K562 (cell line): ENCODE data around the gene CCDC60. TPM values are rescaled to one million over a fixed set of nuclear protein-coding genes. Genes with fewer than 3 reads are reported as not detected.
A peak's percentile ranks its signal among the peaks of the same experiment; 100 is the strongest.

Experiments
- ATAC-seq: fragments of 200-7000 bp; cut with Tn5 transposase; 3 replicates; pipeline ENCODE4 v1.9.1; 2020; ENCODE audit warnings: moderate library complexity
- BruUV-seq: library from RNA; stranded (reverse); fragments of 400-500 nt; replicated peaks from 2 replicates; lab custom pipeline; 2021; lab: Mats Ljungman, UMichigan
- CTCF ChIA-PET: fragments of 300-600 bp; formaldehyde crosslinking; extraction: SDS; loops from one replicate; lab custom pipeline; 2021; ENCODE audit warnings: low intra/inter-chr PET ratio; lab: Yijun Ruan, JAX
- POLR2A ChIA-PET: fragments of 300-600, 350-650 bp; sonication (Branson Sonifier 250); formaldehyde crosslinking; extraction: SDS; loops from one replicate; lab custom pipeline; 2021; ENCODE audit warnings: antibody characterized with exemption, inconsistent platforms; lab: Yijun Ruan, JAX
- DNase-seq, 4 experiments: peaks; one replicate each; pipeline versions ENCODE4 v3.0.0 to v3.0.0-alpha.2; 2011 to 2018; ENCODE audit warnings: low spot score in 3 of 4, mixed read lengths in 3 of 4; ENCODE audit errors: extremely low read depth in 1 of 4
- FAIRE-seq: peaks from 2 replicates; lab custom pipeline; 2011; peaks lifted over from hg19 to GRCh38; lab: Jason Lieb, UNC
- H2AFZ ChIP-seq: 2 replicates; pipeline ENCODE4 v1.6.0; 2011; ENCODE audit warnings: low read depth, low read length, control low read depth, inconsistent platforms
- H3K27ac ChIP-seq: fragments of 200-600 bp; 3 replicates; pipeline ENCODE4 v1.8.0; 2011; ENCODE audit warnings: low read depth, mild to moderate bottlenecking, control low read depth, inconsistent platforms, low read length, moderate library complexity, mixed read lengths; ENCODE audit errors: extremely low read depth
- H3K27me3 ChIP-seq, 2 experiments: fragments of 300-600 bp in 1 of 2; 2 replicates in 1 of 2; 3 replicates in 1 of 2; pipeline versions ENCODE4 v1.6.0 to v1.8.0; 2011; ENCODE audit warnings: inconsistent platforms in 2 of 2, low read length in 2 of 2, mild to moderate bottlenecking in 1 of 2, mixed read lengths in 1 of 2, moderate library complexity in 1 of 2; ENCODE audit not compliant: control insufficient read depth in 2 of 2, insufficient read depth in 2 of 2
- H3K36me3 ChIP-seq: fragments of 300-600 bp; 3 replicates; pipeline ENCODE4 v1.8.0; 2011; ENCODE audit warnings: mild to moderate bottlenecking, low read length, inconsistent platforms; ENCODE audit not compliant: control insufficient read depth, insufficient read depth
- H3K4me1 ChIP-seq, 2 experiments: fragments of 200-600 bp in 1 of 2; replicated peaks in 1 of 2; 2 replicates in 1 of 2; 3 replicates in 1 of 2; pipeline versions ENCODE4 v1.5.1 to v1.8.0; 2011; ENCODE audit warnings: inconsistent platforms in 2 of 2, low read length in 2 of 2, mild to moderate bottlenecking in 1 of 2, mixed read lengths in 1 of 2, moderate library complexity in 1 of 2; ENCODE audit not compliant: control insufficient read depth in 2 of 2, insufficient read depth in 2 of 2
- H3K4me2 ChIP-seq: 2 replicates; pipeline ENCODE4 v1.6.1; 2011; ENCODE audit warnings: low read length, control low read depth, inconsistent platforms, mixed read lengths; ENCODE audit not compliant: insufficient read depth
- H3K4me3 ChIP-seq: fragments of 200-600 bp; sonication (generic), shearing (Covaris generic); 2 replicates; pipeline ENCODE4 v1.5.1; 2016; ENCODE audit warnings: control low read depth, inconsistent platforms
- H3K79me2 ChIP-seq: fragments of 200-600 bp; 3 replicates; pipeline ENCODE4 v1.8.0; 2011; ENCODE audit warnings: low read length, inconsistent platforms; ENCODE audit not compliant: control insufficient read depth, insufficient read depth
- H3K9ac ChIP-seq, 2 experiments: 2 replicates each; pipeline versions ENCODE4 v1.6.0 to v1.6.1; 2011; ENCODE audit warnings: low read depth in 2 of 2, low read length in 2 of 2, control low read depth in 1 of 2, inconsistent platforms in 1 of 2, mild to moderate bottlenecking in 1 of 2, mixed read lengths in 1 of 2; ENCODE audit not compliant: insufficient read depth in 1 of 2
- H3K9me1 ChIP-seq: one replicate; pipeline ENCODE4 v1.6.0; 2011; ENCODE audit warnings: inconsistent platforms, mild to moderate bottlenecking, low read length, moderate library complexity; ENCODE audit not compliant: control insufficient read depth, insufficient read depth
- H3K9me3 ChIP-seq: replicated peaks from 2 replicates; pipeline ENCODE4 v1.5.1; 2011; ENCODE audit warnings: low read depth, low read length, inconsistent platforms; ENCODE audit not compliant: control insufficient read depth, insufficient read depth
- H4K20me1 ChIP-seq: replicated peaks from 2 replicates; pipeline ENCODE4 v1.6.1; 2011; ENCODE audit warnings: low read length, inconsistent platforms, mixed read lengths; ENCODE audit not compliant: control insufficient read depth, insufficient read depth
- CC2D1A ChIP-seq: fragments of 450-650 bp; IDR thresholded peaks from 2 replicates; pipeline ENCODE4 v1.6.1; 2017; ENCODE audit warnings: mild to moderate bottlenecking
- DDX20 ChIP-seq: fragments of 450-650 bp; IDR thresholded peaks from 2 replicates; pipeline ENCODE4 v1.6.1; 2016; ENCODE audit warnings: missing genetic modification characterization, low read depth, mild to moderate bottlenecking, missing compliant biosample characterization, moderate library complexity
- MAZ ChIP-seq, 2 experiments: fragments of 450-650 bp in 1 of 2; sonication (generic) in 1 of 2; formaldehyde crosslinking; IDR thresholded peaks in 1 of 2; conservative IDR thresholded peaks in 1 of 2; 2 replicates each; pipeline versions ENCODE4 v1.4.0 to v1.5.0; 2020; ENCODE audit warnings: mild to moderate bottlenecking in 1 of 2, missing genetic modification reagents in 1 of 2
- NCOA1 ChIP-seq: fragments of 450-650 bp; IDR thresholded peaks from 2 replicates; pipeline ENCODE4 v1.6.1; 2016; ENCODE audit warnings: low read depth
- RB1 ChIP-seq: fragments of 450-650 bp; IDR thresholded peaks from 2 replicates; pipeline ENCODE4 v1.6.1; 2017; ENCODE audit warnings: low read depth, mild to moderate bottlenecking
- RBFOX2 ChIP-seq: fragments of 200-400 bp; formaldehyde crosslinking; IDR thresholded peaks from 2 replicates; pipeline ENCODE4 v1.6.1; 2017; ENCODE audit warnings: low read depth, mild to moderate bottlenecking, low read length, moderate library complexity
- ZNF384 ChIP-seq: IDR thresholded peaks from 2 replicates; pipeline ENCODE4 v1.6.1; 2012; ENCODE audit warnings: low read depth, low read length, improper control_type of control experiment
- WGBS: fragments of 100-300 bp; shearing (Covaris generic); methylation state at CpG from one replicate; pipeline ENCODE4 v1.1.6; 2016; ENCODE audit warnings: low coverage, mixed read lengths; ENCODE audit not compliant: insufficient coverage; ENCODE audit errors: missing lambda C conversion rate; 5-methylcytosine and 5-hydroxymethylcytosine counted together
- in situ Hi-C: fragments of 300-500 bp; cut with MboI; formaldehyde crosslinking; loops from 4 replicates; pipeline ENCODE4 v1.15.0; 2018; ENCODE audit warnings: inconsistent platforms, mixed read lengths
- intact Hi-C: fragments of 100-400 bp; cut with micrococcal nuclease; formaldehyde crosslinking; loops from 2 replicates; pipeline ENCODE4 v1.14.2; 2022
- polyA plus RNA-seq, 8 experiments: library from polyadenylated mRNA; depleted of rRNA in 4 of 8; stranded (reverse) in 5 of 8; unstranded in 3 of 8; fragments of >200 nt; fragmentation: Nextera tagmentation in 2 of 8; fragmentation: Illumina TruSeq in 1 of 8; extraction: Ambion mirVana in 2 of 8; extraction: Trizol in 1 of 8; gene quantifications; 2 replicates each; pipeline versions ENCODE4 v1.2.1 to v1.2.3, GENCODE V29; 2011 to 2014; ENCODE audit warnings: inconsistent platforms in 1 of 8, missing spikeins in 1 of 8
- total RNA-seq, 7 experiments: library from RNA; depleted of rRNA in 6 of 7; stranded (reverse); fragments of >200 nt in 6 of 7; fragmentation: Illumina TruSeq in 2 of 7; extraction: Trizol in 2 of 7; gene quantifications; 2 replicates each; pipeline versions ENCODE4 v1.2.1 to v1.2.3, GENCODE V29; 2011 to 2021; ENCODE audit warnings: low replicate concordance in 1 of 7
- TF ChIP-seq, protein P1 (sequence below): fragments of 450-650 bp; IDR thresholded peaks from 2 replicates; pipeline ENCODE4 v1.6.1; 2016
- TF ChIP-seq, protein P2 (sequence below): sonication (generic); formaldehyde crosslinking; IDR thresholded peaks from 2 replicates; pipeline ENCODE4 v1.8.0; 2022; ENCODE audit warnings: mild to moderate bottlenecking, missing genetic modification reagents
- TF ChIP-seq, protein P3 (sequence below), 3 experiments: IDR thresholded peaks in 2 of 3; conservative IDR thresholded peaks in 1 of 3; 2 replicates each; pipeline ENCODE4 v1.5.1; 2011 to 2012; ENCODE audit warnings: low read length in 3 of 3, mild to moderate bottlenecking in 3 of 3, control low read depth in 2 of 3, improper control_type of control experiment in 1 of 3, inconsistent platforms in 1 of 3, low read depth in 1 of 3, mixed read lengths in 1 of 3, moderate library complexity in 1 of 3; ENCODE audit not compliant: insufficient read depth in 2 of 3

The CCDC60 gene
- total and polyA plus RNA-seq, 9 of the 15 experiments (the other 6 are each of a cell fraction or from before 2014, with no cell fraction given), result not detected

DNA sequence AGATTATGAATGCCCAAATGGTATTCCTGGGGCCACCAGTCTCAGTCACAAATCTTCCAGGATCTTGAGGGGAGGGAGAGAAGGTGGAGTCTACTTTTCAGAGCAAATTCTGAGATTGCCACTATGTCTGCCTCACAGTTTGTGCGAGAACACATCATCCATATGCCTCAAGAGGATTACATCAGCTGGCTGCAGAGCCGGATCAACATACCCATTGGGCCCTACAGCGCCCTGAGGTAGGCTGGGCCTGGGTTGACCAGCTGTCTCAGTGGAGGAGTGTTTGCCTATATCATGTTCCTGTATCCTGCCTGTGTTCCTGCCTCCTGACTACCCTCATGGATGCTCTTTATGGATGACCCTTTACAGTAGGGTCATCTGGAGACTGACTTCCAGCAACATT lies 205.9 kb downstream of the CCDC60 start (continued):
- TF ChIP-seq, protein P1, sequence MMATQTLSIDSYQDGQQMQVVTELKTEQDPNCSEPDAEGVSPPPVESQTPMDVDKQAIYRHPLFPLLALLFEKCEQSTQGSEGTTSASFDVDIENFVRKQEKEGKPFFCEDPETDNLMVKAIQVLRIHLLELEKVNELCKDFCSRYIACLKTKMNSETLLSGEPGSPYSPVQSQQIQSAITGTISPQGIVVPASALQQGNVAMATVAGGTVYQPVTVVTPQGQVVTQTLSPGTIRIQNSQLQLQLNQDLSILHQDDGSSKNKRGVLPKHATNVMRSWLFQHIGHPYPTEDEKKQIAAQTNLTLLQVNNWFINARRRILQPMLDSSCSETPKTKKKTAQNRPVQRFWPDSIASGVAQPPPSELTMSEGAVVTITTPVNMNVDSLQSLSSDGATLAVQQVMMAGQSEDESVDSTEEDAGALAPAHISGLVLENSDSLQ, result no peak
- TF ChIP-seq, all 486 proteins: peak for 0

- FAIRE-seq (peak; percentile 98), DNase-seq (peak; percentile 74 to 85 (median 82)), ATAC-seq (peak; percentile 92)
- in situ Hi-C loops (loop anchor here (5.0 kb wide), 1 partner anchor 108 kb away; no protein-coding TSS in a partner anchor), intact Hi-C loops (loop anchor here (1.0 kb wide), 2 partner anchors 101 to 104 kb away; no protein-coding TSS in a partner anchor)
- H3K9me3 ChIP-seq, result no peaks in the 10 kb centered on the region
- POLR2A ChIA-PET, result interaction anchor here (0.6 to 1.2 kb wide), 2 partner anchors 98 to 542 kb away, joined by 3 read pairs; no protein-coding TSS in a partner anchor
- H3K4me3 ChIP-seq, result no peak overlapping the region
- H3K4me1 ChIP-seq, result no peaks in the 10 kb centered on the region
- no peaks in the 10 kb centered on the region for H4K20me1 ChIP-seq
- no peak overlapping the region for H3K27ac ChIP-seq
- H3K4me2 ChIP-seq, result no peak overlapping the region
- H3K9ac ChIP-seq, result no peak overlapping the region
- no peaks in the 10 kb centered on the region for H3K27me3 ChIP-seq
- no peaks in the 10 kb centered on the region for H3K36me3 ChIP-seq
- H3K79me2 ChIP-seq, result no peaks in the 10 kb centered on the region
- CTCF ChIA-PET, result interaction anchor here (2.1 kb wide), 1 partner anchor 101 kb away, joined by 12 read pairs; no protein-coding TSS in a partner anchor
- no peaks in the 10 kb centered on the region for H3K9me1 ChIP-seq
- WGBS, result 0% methylated on average over 8 of the region's 9 CpGs
- BruUV-seq, result no TSS peak
- H2AFZ ChIP-seq, result no peak overlapping the region
- peak; percentile 68; the same call in 1 of the 2 replicates for TF ChIP-seq RB1
- no peak for TF ChIP-seq RBFOX2
- TF ChIP-seq, protein P2, sequence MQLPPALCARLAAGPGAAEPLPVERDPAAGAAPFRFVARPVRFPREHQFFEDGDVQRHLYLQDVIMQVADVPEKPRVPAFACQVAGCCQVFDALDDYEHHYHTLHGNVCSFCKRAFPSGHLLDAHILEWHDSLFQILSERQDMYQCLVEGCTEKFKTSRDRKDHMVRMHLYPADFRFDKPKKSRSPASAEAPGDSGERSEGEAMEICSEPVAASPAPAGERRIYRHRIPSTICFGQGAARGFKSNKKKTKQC, result no peak
- TF ChIP-seq, protein P3, sequence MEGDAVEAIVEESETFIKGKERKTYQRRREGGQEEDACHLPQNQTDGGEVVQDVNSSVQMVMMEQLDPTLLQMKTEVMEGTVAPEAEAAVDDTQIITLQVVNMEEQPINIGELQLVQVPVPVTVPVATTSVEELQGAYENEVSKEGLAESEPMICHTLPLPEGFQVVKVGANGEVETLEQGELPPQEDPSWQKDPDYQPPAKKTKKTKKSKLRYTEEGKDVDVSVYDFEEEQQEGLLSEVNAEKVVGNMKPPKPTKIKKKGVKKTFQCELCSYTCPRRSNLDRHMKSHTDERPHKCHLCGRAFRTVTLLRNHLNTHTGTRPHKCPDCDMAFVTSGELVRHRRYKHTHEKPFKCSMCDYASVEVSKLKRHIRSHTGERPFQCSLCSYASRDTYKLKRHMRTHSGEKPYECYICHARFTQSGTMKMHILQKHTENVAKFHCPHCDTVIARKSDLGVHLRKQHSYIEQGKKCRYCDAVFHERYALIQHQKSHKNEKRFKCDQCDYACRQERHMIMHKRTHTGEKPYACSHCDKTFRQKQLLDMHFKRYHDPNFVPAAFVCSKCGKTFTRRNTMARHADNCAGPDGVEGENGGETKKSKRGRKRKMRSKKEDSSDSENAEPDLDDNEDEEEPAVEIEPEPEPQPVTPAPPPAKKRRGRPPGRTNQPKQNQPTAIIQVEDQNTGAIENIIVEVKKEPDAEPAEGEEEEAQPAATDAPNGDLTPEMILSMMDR (IDR thresholded peaks at IDR 0.05 in 2 of 3, conservative IDR thresholded peaks at IDR 0.05 in 1 of 3; ENCODE audit: insufficient read depth in 2 of 3, low read depth in 1 of 3, low read length in 3 of 3), result peak; percentile 75 to 88 (median 84)
- 0 out of 2 replicates have a peak, but pooled peaks have one; percentile 36 for TF ChIP-seq ZNF384
- TF ChIP-seq CC2D1A, result peak; percentile 44; the same call in 1 of the 2 replicates
- no peak for TF ChIP-seq NCOA1
- no peak for TF ChIP-seq DDX20
- TF ChIP-seq MAZ (CRISPR knock-in tag; conservative IDR thresholded peaks at IDR 0.05 in 1 of 2, IDR thresholded peaks at IDR 0.05 in 1 of 2), result peak in 1 of 2 experiments; percentile 59; a peak in 2 of 4 replicates
These were observed 210.5 kb downstream of the CCDC60 start for GRCh38 chr12:119544765-119545625.
